ENCODE results near the gene ENOX1.

Gene ENOX1

GRCh38 chr13:43298816-43299215, 488.0 kb downstream of the ENOX1 start:
- DNase-seq: no peak

DNA sequence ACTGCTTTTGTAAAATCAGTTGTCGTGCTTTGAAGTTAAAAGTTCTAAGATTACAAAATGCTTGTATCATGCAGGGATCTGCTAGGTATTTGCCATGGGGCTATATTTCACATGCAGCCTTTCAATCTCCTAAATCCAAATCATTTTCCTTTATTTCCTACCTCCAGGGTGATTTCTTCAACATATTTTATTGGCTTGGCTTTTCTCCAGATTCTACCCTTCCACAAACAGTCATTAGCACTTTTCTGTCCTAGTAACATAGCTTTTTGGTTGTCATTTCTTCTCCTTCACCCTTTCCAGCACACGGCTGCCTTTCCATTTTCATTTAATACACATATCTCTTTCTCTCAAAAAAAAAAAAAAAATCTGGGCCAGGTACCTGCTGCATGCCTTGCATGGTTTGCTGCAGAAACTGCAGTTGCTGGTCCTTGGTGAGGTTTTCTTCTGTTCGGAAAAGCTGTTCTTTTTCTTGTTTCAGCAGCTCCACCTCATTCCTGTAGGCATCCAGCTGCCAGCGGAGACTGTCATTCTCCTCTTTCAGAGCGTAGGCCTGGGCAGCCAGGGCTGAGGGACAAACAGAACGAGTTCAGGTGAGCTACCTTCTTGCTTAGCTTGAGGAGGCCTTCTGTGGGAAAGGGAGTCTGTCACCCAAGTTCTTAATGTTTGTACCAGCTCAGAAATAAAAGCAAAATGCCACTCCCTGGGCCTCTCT, 488.6 kb downstream of the ENOX1 start:
- no peak for DNase-seq

- no peak for DNase-seq
Observed at GRCh38 chr13:43295825-43296564, 490.8 kb downstream of the ENOX1 start.

- DNase-seq: no peak
Observed at GRCh38 chr13:43295321-43295720, 491.5 kb downstream of the ENOX1 start.

DNA sequence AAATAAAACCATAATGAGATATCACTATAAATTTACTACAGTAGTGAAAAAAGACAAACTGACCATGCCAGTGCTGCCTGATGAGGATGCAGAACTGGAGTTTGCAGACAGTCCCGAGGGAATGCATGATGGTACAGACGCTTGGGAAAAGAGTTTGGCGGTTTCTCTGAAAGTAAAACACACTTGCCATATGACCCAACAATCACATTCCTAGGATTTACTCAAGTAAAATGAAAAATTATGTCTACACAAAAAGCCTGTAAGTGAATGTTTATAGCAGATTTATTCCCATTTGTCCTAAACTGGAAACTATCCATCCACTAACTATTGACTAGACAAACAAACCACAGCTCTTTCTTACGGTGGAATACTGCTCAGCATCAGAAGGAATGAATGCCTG, 492.4 kb downstream of the ENOX1 start:
- DNase-seq: no peak

DNA sequence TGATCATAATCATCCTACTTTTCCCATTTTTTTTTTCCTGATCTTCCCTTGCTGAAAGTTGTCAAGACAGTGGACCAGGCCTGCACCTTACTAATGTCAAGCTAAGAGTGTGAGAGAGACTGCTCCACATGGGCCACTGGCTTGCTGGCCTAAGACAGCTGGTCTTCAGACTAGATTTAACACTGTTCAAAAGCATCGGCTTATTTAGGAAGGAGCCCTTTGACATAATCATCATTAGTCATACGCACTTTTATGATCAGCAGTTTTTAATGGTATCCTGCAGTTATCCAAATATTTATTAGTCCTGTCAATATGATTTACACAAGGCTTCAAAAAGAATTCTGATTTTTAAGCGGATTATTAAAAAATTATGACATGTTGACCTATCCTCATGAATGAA, 492.8 kb downstream of the ENOX1 start:
- no peak for DNase-seq

GRCh38 chr13:43293561-43293960, 493.2 kb downstream of the ENOX1 start:
- DNase-seq: no peak

DNA sequence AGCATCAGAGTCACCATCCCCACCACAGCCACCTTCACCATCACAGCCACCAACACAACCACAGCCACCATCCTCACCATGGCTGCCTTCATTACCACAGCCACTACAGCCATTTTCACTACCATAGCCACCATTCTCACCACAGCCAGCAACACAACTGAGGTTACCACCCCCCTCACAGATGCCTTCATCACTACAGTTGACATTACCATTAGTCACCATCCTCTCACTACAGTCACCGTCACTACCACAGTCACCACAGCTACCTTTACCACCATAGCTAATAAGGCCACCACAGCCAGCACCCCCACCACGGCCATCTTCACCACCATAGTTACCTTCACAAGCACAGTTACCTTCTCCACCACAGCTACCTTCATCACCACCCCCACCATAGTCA, 493.8 kb downstream of the ENOX1 start:
- DNase-seq: no peak

DNA sequence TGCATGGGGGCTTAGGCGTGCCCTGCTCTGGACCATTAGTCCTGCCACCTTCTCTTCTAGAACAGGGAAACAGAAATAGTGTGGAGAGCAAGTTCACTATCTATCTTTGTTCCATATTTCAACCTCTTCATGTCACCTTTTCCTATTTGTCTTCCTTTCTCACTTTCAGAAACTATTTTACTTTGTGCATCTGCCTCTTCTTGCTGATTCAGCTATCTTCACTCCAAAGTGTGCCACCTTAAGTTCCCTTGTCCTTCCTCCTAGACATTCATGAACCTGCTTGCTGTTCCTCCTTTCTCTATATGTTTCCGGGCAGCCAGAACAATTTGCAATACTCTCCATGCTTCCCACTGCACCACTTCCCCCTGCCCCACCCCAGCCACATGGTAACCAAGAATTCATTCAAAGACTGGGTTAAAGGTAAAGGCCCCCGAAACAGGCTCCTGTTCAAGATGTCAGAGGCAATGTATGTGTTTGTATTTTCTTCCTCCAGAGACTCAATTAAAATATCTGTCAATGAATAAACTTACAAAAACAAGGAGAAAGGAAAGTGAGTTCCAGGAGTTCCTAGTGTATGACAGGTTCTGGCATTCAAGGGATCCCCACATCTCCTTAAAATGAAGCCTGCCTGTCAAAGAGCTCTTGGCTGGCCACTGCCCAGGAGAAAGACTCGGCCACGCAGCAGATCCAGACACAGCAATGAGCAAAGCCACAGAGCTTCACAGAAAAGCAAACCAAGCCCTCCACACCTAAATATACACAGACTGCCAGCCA, 495.3 kb downstream of the ENOX1 start:
- DNase-seq: no peak

DNA sequence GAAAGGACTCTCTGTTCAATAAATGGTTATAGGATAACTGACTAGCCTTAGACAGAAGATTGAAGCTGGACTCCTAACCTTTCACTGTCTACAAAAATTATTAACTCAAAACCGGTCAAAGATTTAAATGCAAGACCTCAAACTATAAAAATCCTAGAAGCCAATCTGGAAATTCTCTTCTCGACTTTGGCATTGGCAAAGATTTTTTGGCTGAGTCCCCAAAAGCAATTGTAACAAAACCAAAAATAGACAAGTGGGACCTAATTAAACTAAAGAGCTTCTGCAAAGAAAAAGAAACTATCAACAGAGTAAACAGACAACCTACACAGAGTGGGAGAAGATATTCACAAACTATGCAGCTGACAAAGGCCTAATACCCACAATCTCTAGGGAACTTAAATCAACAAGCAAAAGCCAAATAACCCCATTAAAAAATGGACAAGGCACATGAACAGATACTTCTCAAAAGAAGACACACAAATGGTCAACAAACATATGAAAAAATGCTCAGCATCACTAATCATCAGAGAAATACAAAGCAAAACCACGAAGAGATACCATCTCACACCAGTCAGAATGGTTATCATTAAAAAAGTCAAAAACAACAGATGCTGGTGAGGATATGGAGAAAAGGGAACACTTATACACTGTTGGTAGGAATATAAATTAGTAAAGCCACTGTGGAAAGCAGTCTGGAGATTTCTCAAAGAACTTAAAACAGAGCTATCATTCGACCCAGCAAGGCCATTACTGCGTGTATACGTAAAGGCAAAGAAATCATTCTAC, 497.1 kb downstream of the ENOX1 start:
- DNase-seq: no peak

- DNase-seq: no peak
Observed at GRCh38 chr13:43286751-43287150, 500.0 kb downstream of the ENOX1 start.

DNA sequence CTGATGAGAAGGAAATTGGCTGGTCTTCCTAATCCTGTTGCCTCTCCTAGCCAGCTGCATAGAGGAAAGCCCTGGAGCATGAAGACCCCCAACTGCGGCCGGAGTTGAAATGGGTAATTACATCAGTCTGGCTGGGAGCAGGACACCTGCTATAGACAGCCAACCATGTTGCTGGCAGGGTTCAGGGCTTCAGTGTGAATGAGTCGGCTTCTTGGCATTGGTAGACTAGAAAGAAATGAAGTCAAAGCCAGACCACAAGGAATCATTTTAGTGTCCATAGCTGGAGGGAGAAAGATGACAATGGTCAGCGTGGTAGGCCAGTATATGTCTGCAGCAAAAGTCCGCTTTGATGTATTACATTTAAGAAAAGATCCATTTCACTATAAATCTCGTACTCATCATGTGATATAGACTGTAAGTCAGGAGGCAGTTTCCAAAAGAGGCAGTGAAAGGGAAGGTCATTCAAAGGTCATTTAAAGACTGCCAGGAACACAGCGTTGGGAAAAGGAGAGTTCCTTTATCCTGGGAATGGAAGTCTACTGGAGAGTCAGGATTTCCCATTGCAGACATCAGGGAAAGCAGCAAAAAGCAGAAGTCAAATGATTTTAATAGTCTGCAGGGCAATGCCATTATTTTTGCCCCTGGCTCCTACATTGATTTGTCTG, 500.7 kb downstream of the ENOX1 start:
- peak in 1 of 2 experiments; percentile 44 for DNase-seq

- no peak for DNase-seq
Observed at GRCh38 chr13:43284162-43284561, 502.6 kb downstream of the ENOX1 start.

- no peak for DNase-seq
Observed at GRCh38 chr13:43279696-43280095, 507.1 kb downstream of the ENOX1 start.

- no peak for DNase-seq
Observed at GRCh38 chr13:43278127-43278526, 508.6 kb downstream of the ENOX1 start.

- DNase-seq: no peak
Observed at GRCh38 chr13:43277142-43277541, 509.6 kb downstream of the ENOX1 start.

DNA sequence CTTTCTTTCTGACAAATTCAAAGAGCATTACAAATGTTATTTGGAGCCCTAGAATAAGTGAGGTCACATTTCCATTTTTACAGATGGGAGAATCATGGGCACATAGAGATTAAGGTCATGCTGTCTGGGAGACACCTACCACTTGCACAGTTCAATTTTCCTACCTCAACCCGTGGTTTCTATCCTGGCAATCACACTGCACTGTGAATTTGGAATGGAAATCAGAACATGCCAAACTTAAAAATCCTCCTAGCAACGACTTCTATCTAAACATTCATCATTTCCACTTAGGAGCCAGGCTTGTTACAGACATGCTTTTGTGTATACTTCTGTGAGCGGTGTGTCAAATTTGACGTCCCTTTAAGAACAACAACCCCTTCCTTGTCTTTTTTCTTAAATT, 511.9 kb downstream of the ENOX1 start:
- DNase-seq: no peak

- DNase-seq: no peak
Observed at GRCh38 chr13:43273362-43273761, 513.4 kb downstream of the ENOX1 start.

- DNase-seq: no peak
Observed at GRCh38 chr13:43272851-43273250, 513.9 kb downstream of the ENOX1 start.

- no peak for DNase-seq
Observed at GRCh38 chr13:43271152-43271551, 515.6 kb downstream of the ENOX1 start.

GRCh38 chr13:43270130-43270830, 516.5 kb downstream of the ENOX1 start:
- no peak for DNase-seq

GRCh38 chr13:43269037-43269481, 517.7 kb downstream of the ENOX1 start:
- no peak for DNase-seq
